Measurements from ENCODE around the gene DRC3.
A peak's percentile ranks its signal among the peaks of the same experiment; 100 is the strongest.
"Not testable (repeated sequence)": the region's sequence is repeated elsewhere in the genome, so short reads cannot be mapped to it uniquely, and the experiment has no call there.

Gene DRC3

DNA sequence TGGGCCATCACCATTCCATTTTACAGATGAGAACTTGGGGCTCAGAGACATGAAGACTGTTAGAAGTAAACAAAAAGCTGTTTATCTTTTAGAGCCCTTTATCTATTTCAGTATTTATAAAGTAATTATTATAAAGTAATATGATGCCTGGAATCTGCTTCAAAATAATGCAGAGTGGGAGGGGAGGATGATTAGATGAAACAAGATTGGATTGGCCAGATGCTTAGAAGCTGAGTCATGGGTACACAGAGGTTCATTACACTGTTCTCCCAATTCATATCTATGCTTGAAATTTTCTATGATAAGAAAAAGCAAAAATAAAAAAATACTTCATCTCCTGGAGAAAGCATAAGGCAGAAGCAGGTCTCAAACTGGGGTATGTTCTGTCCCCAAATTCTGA, 29.8 kb upstream of the DRC3 start:
- DNase-seq = no peak

DNA sequence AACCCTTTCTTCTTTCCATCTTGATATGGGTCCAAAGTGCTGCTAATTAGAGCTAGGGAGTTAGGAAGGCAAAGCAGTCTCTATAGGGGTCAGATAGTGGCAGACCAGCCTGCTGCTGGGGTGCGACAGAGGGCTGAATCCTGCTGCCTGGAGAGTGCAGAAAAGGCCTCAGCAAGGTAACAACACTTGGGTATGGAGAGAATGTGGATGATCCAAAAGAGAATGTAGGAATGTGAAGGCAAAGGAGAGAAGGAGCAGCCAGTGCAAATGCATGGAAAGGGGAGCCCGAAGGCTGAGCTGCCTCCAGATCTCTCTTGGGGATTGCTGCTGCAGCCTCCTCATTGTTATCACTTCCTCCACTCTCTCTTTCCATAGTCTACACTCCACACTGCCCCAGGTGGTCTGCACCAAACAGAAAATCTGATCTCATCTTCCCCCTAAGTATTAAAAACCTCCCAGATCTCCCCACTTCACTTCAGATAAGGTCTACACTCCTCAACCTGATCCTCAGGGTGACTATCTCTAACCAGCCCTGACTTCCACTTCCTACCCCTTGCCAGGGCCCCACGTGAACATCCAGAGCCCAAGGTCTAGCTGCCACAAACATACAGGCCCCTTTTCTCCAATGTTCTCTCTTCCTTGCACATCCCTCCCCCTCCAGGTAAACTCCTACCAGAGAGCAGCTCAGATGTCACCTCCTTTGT, 29.2 kb upstream of the DRC3 start:
- DNase-seq = no peak

DNA sequence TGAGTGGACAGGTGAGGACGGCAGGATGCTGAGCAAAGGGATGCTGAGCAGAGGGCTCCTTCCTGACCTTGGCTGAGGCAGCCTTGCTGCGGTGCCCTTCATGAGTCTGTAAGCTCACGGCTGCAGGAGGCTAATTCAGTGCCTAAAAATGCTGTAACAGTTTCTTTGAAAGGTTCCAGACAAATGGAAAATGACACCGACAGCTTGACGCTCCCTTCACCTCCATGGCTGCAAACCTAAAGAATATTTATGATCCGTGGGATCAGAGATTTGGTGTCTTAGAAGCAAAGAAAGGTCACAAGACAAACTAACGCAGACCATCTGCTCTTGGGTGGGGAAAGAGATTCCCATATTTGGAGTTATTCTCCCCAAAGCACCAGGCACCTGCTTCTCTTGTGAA, 28.4 kb upstream of the DRC3 start:
- DNase-seq = no peak

DNA sequence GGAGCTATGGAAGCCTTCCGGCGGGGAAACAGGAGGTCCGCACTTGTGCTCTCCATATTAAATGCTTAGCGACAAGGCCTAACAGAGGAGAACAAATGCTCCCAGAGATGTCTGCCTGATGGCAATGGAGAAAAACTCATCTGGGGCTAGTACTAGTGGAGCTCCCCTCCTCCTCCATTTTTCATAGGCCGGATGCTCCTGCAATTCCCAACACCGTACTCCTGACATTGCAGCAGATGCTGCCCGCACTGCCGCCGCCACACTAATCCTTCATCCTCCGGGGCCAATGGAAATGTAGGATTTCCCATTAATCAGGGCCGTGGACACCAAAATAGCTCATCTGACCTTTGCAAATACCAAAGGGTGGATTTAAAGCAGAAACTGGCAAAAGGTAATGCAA, 27.9 kb upstream of the DRC3 start:
- no peak for DNase-seq

DNA sequence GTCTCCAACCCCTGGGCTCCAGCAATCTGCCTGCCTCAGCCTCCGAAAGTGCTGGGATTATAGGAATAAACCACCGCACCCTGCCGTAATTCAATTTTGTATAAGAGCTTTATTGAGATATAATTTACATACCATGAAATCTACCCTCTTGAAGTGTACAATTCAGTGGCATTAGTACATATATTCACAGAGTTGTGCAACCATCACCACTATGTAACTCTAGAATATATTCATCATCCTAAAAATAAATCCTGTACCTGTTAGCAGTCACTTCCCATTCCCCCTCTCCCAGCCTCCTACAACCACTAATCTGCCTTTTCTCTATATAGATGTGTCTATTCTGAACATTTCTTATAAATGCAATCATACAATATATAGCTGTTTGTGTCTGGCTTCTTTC, 26.6 kb upstream of the DRC3 start:
- no peak for DNase-seq

DNA sequence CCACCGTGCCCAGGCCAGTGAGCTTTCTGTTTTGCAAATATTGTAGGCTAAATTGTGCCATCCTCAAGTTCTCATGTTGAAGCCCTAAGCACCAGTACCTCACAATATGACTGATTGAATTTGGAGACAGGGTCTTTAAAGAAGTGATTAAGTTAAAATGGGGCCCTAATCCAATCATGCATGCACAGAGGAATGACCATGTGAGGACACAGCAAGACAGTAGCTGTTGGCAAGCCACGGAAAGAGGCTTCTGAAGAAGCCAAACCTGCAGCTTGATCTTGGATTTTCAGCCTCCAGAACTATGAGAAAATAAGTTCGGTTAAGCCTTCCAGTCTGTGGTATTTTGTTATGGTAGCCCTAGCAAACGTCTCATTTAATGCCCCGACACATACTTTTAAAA, 25.4 kb upstream of the DRC3 start:
- no peak for DNase-seq

DNA sequence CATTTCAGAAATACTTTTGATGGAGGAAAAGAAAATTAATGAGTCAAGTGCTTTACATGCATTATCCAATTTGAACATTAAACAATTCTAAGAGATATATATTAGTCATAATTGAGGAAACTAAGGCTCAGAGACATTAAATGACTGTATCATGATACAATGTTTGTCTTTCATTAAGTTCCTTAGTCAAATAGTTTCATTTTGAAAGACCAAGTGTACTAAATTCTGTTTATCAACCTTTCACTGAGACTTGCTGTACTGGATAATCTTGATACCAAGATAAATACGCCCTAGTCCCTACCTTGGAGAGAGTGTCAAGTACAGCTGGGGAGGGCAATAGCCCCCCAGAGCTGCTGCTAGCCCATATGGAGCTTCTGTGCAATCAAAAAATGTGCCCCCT, 24.7 kb upstream of the DRC3 start:
- no peak for DNase-seq

DNA sequence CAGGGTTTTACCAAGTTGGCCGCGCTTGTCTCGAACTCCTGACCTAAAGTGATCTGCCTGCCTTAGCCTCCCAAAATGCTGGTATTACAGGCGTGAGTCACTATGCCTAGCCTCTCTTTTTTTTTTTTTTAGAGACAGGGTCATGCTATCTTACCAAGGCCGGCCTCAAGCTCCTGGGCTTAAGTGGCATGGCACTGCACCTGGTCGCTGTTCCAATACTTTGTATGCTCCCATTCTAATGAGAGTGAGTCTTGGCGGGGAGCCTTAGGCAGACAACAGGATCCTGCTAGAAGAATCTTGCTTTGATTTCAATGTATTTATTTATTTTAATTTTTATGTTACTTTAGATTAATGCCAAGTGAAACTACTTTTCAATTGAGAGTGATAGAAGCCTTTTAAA, 22.3 kb upstream of the DRC3 start:
- DNase-seq = no peak

DNA sequence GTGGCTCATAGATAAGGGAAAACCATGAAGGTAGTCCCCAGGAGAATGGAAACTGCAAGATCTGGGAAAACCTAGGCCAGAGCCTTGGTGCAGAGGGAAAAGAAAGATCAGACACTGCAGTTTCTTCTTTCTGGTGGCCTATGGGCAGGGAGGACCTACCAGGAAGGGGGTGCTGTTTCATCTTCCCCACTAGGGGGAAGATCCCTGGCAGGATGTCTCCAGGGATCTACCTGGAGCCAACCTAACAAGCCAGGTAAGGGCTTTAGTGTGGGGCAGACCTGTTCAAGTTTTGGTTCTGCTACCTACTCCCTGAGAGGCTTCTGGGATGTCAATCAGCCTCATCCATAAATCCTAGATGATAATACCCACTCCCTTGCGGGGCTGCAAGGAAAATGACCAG, 21.9 kb upstream of the DRC3 start:
- no peak for DNase-seq

DNA sequence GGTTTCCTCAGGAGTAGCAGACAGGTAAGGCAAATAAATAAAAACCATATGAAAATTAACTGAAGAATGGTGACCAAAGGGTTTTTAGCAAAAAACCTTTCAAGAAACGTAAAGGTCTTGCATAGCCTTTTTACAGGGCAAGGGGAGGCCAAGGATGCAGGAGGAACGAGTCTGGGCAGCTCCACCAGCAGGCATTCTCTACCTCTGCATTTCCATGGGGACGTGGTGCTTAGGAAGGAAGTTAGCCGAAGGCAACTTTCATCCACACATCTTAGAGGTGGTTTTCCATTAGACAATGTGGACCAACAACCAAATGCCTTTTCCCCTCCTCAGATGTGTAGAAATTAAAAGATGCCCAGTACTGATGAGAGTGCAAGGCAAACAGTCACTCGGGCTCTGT, 21.1 kb upstream of the DRC3 start:
- DNase-seq = no peak

DNA sequence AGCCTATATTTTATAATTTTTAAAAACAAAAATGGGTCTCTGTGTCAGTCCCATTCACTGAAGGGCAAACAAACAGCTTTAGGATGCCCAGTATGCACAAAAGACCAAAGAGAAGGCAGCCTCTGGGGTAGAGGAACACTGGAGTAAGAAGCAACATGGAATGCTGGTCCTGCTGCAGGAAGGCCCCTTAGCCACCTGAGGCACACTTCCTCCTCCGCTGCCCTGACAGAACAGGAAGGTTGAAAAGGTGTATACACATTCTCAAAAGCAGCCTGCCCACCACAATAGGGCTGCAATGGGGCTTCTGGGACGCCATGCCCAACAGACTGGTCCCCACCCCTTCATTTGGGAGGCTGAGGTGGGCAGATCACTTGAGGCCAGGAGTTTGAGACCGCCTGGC, 20.0 kb upstream of the DRC3 start:
- DNase-seq = no peak

DNA sequence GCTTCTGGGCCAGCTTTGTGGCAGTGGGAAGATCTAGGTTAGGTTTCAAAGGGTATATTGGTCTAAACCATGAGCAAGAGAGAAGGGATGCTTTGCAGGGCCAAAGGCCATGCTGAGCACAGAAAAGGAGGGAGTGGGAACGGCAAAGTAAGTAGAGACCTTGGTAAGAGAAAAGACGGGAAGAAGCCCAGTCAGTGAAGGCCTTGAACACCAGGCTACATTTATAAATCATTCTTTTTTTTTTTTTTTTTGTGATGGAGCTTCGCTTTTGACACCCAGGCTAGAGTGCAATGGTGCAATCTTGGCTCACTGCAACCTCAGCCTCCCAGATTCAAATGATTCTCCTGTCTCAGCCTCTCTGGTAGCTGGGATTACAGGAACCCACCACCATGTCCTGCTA, 18.6 kb upstream of the DRC3 start:
- no peak for DNase-seq

DNA sequence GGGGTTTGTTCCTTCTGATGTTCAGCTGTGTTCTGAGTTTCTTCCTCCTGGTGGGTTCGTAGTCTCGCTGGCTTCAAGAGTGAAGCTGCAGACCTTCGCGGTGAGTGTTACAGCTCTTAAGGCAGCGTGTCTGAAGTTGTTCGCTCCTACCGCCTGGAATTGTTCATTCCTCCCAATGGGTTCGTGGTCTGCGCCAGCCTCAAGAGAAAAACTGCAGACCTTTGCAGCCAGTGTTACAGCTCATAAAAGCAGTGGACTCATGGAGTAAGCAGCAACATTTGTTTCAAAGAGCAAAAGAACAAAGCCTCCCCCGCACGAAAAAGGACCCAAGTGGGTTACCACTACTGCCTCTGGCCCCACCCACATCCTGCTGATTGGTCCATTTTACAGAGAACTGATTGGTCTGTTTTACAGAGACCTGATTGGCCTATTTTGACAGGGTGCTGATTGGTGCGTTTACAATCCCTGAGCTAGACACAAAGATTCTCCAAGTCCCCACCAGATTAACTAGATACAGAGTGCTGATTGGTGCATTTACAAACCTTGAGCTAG, 16.8 kb upstream of the DRC3 start:
- DNase-seq = not testable (repeated sequence)

DNA sequence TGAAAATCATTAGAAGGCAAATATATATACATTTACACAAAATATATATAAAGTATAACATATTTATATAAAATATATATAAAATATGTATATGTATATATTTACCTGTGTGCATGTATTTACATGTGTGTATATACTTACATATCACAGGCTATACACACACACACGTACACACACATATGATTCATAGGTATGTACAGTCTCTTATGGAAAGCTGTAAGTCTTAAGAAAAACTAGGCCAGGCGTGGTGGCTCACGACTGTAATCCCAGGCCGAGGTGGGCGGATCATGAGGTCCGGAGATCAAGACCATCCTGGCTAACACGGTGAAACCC, 15.1 kb upstream of the DRC3 start:
- DNase-seq = no peak

DNA sequence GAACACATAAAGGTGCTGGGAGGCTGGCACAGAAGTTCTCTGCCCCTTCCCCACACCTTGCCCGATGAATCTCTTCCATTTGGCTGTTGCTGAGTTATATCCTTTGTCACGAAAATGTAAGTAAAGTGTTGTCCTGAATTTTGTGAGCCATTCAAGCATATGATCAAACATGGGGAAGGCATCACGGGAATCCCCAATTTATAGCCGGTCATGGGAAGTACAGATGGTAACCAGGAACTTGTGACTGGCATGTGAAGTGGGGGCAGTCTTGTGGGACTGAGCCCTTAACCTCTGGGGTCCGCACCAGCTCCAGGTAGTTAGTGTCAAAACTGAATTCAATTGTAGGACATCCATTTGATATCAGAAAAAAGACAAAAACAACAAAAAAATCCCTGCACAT, 13.7 kb upstream of the DRC3 start:
- DNase-seq = peak; percentile 66

DNA sequence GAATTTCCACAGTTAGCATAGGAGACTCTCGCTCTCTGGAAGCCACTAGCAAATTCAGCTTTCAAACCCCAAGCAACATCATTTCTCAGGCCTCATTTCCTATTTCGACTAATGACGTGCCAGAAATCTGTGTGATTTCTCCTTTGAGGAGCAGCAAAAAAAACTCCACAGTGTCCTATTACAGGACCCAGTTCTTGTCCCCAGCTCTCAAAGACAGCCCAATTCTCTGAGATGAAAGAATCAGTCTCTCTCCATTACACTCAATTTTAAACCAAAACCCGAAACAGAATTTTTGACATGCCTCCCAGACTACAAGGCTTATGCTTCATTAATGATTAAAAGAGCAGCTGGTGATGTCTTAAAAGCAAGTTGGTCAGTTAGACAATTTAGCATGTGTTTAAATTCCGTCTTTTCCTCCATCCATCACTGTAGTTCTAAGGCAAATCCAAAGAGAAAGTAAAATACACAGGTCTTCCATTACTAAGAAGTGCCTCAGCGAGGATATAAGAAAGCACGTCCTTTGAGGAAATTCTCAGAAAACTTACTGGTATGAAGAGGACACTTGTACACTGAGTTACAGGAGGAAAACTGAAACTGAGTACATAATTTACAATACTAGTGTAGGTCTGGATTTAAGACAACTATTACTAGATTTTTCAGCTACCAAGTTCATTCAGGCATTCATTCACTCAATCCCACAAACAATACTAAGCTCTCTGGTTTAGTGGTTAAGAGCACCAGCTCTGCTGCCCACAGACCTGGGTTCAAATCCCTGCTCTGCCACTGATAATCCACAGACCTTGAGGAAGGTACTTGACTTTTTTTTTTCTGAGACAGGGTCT, 12.9 kb upstream of the DRC3 start:
- peak; percentile 53 for DNase-seq

DNA sequence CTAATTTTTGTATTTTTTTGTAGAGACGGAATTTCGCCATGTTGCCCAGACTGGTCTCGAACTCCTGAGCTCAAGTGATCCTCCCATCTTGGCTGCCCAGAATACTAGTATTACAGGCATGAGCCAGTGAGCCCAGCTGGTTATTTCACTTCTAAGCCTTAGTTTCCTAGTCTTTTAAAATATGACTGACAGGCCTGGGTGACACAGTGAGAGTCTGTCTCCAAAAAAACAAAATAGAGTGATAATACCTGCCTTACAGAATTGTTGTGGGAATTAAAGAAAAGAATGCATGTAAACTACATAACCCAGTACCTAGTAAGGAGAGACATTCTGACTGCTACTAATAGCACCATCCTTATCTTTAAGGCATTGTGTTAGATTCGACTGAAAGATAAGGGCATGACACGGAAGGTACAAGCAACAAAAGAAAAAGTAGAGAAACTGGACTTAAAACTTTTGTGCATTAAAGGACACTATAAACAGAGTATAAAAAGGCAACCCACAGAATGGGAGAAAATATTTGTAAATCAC, 12.1 kb upstream of the DRC3 start:
- no peak for DNase-seq

DNA sequence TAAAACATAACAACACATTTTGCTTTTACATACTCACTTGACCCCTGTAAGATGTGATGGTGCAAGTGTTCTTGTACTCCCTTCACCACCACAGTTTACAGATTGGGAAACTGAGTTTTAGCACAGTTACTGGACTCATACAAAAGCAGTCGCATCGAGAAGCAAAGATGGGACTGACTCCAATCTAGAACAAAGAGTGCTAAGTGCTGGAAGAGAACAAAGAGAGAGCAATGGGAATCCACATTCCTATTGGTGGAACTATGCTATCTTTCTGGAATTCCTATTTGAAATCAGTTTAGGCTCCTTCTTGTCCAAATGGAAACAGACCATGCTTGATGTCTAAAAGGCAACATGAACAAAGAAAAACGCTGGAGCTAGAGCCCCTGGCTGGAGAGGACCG, 9.6 kb upstream of the DRC3 start:
- no peak for DNase-seq

DNA sequence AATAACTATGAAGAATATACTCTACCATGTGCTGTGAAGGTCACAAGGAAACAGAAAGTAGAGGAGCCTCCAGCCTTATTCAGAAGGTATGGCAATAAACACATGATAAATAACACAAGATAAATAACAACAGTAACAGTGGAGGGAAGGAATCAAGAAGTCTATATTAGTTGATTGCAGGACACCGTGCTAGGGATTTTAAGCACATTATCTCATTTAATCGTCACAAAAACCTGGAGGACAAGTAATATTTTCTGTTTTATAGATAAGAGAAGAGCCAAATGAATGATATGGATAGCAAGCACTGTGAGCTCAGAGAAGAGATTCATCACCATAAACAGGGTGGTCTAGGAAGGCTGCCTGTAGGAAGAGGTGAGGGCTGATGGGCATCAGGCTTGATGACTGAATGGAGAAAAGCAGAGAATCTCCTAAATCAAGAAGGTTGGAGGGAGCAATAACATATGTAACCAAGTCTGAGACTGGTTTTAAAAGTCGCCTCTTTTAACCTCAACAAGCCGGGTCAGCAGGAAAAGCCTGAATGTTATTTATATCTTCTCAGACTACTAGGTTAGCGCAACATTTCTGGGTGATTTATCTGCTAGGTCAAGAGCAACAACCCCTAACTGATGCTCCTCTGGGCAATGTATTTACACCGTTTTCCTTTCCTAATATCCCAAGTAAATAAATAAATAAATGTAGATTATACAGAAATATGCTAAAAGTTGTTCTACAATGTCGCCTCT, 8.8 kb upstream of the DRC3 start:
- no peak for DNase-seq

DNA sequence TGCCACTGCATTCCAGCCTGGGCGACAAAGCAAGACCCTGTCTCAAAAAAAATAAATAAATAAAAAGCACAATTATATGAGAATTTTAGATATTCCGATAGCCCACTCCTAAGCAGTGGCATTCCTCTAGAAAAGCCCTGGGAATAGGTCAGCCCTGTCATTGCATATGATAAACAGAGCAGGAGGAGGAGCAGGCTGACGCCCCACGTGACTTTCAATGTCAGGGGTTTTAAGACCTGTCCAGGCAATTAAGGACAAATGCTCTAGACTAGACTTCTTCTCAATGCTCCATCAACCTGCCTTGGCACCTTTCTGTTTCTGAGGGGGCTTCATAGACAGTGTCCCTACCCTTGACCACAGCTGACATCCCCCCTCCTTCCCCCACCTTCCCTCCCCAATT, 8.0 kb upstream of the DRC3 start:
- no peak for DNase-seq

DNA sequence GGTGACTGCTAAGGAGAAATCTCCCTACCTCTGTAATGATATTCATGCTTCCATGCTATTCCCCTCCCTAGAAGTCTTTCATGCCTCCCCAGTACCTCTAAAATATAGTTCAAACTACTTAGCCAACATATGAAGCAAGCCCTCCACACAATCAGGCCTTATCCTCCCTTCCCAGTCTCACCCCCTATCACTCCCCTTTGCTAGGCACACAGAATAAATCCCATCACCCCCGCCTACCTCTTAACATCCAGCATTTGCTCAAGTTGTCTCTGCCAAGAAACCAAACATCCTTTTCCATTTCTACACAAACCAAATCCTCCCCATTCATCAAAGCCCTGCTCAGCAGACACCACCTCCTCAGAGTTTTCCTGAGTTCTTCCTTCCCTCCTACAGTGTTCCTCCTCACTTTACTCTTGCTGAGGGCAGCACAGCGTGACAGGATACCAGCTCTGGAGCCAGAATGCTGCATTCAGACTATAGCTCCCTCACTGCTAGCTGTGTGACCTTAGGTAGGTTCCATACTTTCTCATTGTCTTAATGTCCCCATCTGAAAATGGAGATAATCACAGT, 7.4 kb upstream of the DRC3 start:
- DNase-seq = no peak

DNA sequence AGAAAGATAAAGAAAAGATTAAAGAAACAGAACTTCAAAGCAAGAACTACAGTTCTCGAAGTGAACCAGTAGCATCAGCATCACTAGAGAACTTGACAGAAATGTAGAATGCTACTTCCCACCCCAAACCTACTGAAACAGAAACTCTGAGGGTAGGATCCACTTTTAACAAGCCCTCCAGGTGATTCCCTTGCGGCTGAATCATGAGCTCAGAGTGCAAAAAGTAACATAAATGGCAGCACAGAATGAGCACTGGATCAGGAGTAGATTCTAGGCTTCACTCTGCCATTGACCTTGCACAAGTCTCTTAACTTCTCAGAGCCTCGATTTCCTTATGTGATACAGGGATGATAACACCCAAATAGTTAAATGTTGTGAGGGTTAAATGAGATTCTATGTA, 6.3 kb upstream of the DRC3 start:
- no peak for DNase-seq
